ENCODE data around the gene DMC1.
"Not testable (repeated sequence)": the region's sequence is repeated elsewhere in the genome, so short reads cannot be mapped to it uniquely, and the experiment has no call there.

Gene DMC1

GRCh38 chr22:38471237-38471636 lies 98.7 kb downstream of the DMC1 start:
- H3K4me3 ChIP-seq (ENCODE audit: low read depth, low read length) = no peak overlapping the region
- no peak for DNase-seq (ENCODE audit: low read depth)
- TF ChIP-seq CTCF (conservative IDR thresholded peaks at IDR 0.05; ENCODE audit: low read depth, low read length) = no peak

- H3K4me3 ChIP-seq (ENCODE audit: low read depth, low read length); DNase-seq (ENCODE audit: low read depth): not testable (repeated sequence)
Observed at GRCh38 chr22:38470179-38470578, 99.8 kb downstream of the DMC1 start.

GRCh38 chr22:38469306-38469781 lies 100.6 kb downstream of the DMC1 start:
- TF ChIP-seq CTCF (conservative IDR thresholded peaks at IDR 0.05; ENCODE audit: low read depth, low read length) = no peak
- H3K4me3 ChIP-seq (ENCODE audit: low read depth, low read length) = peak overlapping the region; percentile 95
- DNase-seq (ENCODE audit: low read depth) = no peak
